GM10266 (cell line): Measurements from ENCODE around the gene CAMK2A.
A peak's percentile ranks its signal among the peaks of the same experiment; 100 is the strongest.

Experiments
- DNase-seq: peaks from one replicate; pipeline ENCODE4 v3.0.0; 2012; ENCODE audit errors: extremely low spot score
- TF ChIP-seq, protein P1 (sequence below): IDR thresholded peaks from 2 replicates; pipeline ENCODE4 v1.5.1; 2012; ENCODE audit warnings: mild to moderate bottlenecking, low read depth; ENCODE audit not compliant: control insufficient read depth, insufficient read depth; ENCODE audit errors: missing control alignments

CAMK2A gene

GRCh38 chr5:150217873-150218692, 71.5 kb downstream of the CAMK2A start:
- DNase-seq: peak; percentile 87

GRCh38 chr5:150217038-150217437, 72.5 kb downstream of the CAMK2A start:
- TF ChIP-seq, protein P1, sequence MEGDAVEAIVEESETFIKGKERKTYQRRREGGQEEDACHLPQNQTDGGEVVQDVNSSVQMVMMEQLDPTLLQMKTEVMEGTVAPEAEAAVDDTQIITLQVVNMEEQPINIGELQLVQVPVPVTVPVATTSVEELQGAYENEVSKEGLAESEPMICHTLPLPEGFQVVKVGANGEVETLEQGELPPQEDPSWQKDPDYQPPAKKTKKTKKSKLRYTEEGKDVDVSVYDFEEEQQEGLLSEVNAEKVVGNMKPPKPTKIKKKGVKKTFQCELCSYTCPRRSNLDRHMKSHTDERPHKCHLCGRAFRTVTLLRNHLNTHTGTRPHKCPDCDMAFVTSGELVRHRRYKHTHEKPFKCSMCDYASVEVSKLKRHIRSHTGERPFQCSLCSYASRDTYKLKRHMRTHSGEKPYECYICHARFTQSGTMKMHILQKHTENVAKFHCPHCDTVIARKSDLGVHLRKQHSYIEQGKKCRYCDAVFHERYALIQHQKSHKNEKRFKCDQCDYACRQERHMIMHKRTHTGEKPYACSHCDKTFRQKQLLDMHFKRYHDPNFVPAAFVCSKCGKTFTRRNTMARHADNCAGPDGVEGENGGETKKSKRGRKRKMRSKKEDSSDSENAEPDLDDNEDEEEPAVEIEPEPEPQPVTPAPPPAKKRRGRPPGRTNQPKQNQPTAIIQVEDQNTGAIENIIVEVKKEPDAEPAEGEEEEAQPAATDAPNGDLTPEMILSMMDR: no peak
- no peak for DNase-seq

More at GRCh38 chr5:150217873-150218692, 71.5 kb downstream of the CAMK2A start:
- TF ChIP-seq, protein P1: peak; percentile 87

DNA sequence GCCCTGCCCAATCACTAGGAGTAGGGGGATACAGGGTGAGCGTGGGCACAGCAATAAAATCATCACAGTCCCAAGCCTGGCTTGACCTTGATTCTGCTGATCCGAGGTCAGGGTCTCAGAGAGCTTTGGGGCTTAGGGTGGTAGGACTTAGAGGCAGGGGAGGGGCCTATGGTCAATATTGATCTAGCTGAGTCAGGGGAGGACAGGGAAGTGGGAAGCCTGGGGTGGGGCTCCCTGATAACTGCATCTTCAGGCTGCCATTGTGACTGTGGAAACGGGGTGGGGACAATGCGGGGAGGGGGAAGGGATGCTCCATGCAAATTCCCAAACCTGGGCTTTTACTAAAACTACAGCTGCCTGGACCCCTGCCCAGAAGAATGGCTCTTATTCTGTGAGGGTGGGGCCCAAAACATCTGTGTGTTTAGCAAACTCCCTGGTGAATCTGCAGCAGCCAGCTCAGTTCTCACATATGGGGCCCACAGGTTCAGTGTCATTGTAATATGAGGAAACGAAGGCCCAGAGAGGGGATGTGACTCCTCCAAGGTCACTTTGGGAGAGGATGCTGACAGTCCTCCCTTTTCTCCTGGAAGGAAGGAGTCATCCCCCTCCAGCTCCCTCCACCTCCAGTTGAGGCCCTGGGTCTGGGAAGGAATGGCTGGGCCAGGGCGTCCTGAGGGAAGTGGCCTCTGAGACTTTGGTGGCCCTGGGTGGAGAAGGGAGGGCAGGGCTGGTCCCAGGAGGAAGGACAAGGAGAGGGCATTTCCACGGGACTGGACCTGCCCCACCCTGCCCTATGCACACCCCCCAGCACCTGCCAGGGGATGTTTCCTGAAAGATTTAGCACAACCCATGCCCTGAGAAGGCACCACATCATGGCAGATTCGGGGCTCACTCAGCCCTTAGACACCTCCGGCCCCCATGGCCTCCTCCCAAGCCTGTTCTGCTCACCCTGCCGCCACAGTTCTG, 73.3 kb downstream of the CAMK2A start:
- no peak for DNase-seq
- TF ChIP-seq, protein P1: no peak

GRCh38 chr5:150214289-150214688, 75.3 kb downstream of the CAMK2A start:
- no peak for DNase-seq
- TF ChIP-seq, protein P1: no peak

DNA sequence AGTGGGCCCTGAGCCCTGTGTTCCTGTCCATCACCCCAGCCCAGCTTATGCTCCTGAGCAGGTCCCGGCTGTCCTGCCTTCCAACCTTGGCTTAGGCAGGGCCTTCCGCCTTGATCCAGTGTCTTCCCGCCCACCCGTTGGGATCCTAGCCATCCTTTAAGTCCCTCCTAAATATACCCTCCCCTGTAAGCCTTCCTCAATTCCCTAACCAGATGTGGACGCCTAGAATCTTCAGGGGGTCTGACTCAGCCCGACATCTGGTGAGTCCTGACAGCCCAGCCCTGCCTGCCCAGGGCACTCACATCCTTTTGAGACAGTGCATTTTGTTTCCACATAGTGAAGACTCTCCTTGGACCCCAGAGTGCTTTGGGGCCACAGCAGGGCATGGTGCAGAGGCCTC, 76.0 kb downstream of the CAMK2A start:
- DNase-seq: no peak
- TF ChIP-seq, protein P1: no peak

GRCh38 chr5:150211156-150212030, 78.2 kb downstream of the CAMK2A start:
- TF ChIP-seq, protein P1: no peak
- DNase-seq: no peak
